GM12892 (cell line): ENCODE results near the gene CREBL2.

Source experiments
- POLR2A ChIP-seq: IDR thresholded peaks from 2 replicates; pipeline ENCODE4 v1.6.1; 2011; ENCODE audit warnings: low read depth, low read length, control low read depth
- POLR2AphosphoS5 ChIP-seq: IDR thresholded peaks from 2 replicates; pipeline ENCODE4 v1.6.1; 2011; ENCODE audit warnings: low read depth, low read length, control low read depth
- TAF1 ChIP-seq: IDR thresholded peaks from 2 replicates; pipeline ENCODE4 v1.6.1; 2011; ENCODE audit warnings: low read depth, mild to moderate bottlenecking, control low read depth, low read length, borderline replicate concordance

DNA sequence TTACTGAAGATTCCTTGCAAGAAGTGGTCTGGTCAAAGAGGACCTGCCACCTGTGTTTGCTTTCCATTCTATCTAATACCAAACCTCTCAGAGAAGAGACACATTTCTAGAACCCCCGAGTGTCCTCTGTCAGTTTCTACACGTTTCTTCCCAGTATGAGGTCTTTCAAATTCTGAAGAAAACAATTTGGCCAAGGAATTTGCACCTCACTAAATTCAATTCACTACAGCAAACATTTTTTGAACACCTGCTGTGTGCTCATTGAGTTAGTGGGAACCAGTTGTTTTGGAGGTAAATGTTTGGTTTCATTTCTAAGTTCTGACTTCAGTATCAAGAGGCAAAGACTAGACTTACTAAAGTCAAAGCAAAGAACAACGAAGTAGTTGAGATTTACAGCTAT is 64.9 kb downstream of the CREBL2 start:
- TF ChIP-seq POLR2A (no peak), TAF1 (no peak), POLR2AphosphoS5 (no peak)
